Activated CD8-positive, alpha-beta memory T cell treated with anti-CD3 and anti-CD28 coated beads for 24 hours (primary cell): ENCODE data around the gene RAPGEF1.
"Not testable (repeated sequence)": the region's sequence is repeated elsewhere in the genome, so short reads cannot be mapped to it uniquely, and the experiment has no call there.

Experiments used
- DNase-seq: peaks from one replicate; pipeline ENCODE4 v3.0.0-alpha.2; 2020

RAPGEF1 gene

GRCh38 chr9:131685753-131686706, 53.8 kb downstream of the RAPGEF1 start:
- DNase-seq: no peak

DNA sequence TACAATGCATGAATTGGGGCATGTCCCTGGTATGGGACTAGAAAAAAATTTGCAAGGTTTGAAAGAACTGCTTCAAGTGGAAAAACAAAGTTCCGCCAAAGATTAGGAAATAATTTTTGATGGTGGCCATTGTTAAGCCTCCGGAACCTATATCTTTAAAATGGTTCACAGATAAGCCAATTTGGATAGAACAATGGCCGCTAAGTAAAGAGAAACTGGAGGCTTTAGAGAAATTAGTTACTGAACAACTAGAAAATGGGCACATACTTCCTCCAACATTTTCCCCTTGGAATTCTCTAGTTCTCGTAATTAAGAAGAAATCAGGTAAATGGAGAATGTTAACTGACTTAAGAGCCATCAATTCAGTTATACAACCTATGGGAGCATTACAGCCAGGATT, 56.8 kb downstream of the RAPGEF1 start:
- not testable (repeated sequence) for DNase-seq

DNA sequence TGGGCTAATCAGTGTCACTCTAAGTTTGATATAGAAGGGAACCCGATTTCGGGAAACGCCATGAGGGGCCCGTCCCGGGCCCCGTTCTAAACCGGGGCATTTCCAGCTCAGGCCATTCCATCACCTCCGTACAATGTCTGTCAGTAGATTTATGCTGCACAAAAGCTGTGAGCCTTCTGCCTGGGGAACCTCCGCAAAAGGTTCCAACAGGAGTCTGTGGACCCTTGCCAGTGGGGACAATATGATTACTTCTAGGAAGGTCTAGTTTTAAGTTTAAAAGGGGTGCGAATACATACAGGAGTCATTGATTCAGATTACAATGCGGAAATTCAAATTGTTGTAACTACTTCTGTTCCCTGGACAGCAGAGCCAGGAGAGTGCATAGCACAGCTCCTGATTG, 57.6 kb downstream of the RAPGEF1 start:
- no peak for DNase-seq

DNA sequence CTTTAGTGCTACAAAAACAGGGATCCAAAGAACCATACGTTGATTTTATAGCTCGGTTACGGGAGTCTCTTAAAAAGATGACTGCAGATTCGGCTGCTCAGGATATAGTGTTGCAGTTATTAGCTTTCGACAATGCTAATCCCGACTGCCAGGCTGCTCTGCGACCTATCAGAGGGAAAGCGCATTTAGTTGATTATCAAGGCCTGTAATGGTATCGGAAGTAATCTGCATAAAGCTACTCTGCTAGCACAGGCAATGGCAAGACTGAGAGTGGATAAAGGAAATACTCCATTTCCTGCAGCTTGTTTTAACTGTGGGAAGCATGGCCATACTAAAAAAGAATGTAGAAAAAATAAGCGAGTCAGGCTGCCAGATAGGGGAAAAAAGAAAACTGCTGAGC, 58.0 kb downstream of the RAPGEF1 start:
- not testable (repeated sequence) for DNase-seq

DNA sequence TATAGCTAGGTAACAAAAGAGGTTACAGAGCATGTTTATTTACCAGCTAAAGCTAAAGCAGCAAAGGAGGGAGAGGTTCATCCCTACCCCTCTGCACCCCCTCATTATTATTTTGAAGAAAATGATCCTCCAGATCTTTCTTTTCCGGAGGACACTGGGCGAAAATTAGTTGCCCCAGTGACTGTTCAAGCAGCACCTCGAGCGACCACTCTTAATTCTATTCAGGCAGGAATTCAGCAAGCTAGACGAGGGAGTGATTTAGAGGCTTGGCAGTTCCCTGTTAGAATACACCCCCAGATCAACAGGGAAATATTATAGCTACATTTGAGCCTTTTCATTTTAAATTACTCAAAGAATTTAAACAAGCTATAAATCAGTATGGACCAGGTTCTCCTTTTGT, 58.8 kb downstream of the RAPGEF1 start:
- DNase-seq: not testable (repeated sequence)

GRCh38 chr9:131679261-131680020, 60.4 kb downstream of the RAPGEF1 start:
- DNase-seq: no peak

DNA sequence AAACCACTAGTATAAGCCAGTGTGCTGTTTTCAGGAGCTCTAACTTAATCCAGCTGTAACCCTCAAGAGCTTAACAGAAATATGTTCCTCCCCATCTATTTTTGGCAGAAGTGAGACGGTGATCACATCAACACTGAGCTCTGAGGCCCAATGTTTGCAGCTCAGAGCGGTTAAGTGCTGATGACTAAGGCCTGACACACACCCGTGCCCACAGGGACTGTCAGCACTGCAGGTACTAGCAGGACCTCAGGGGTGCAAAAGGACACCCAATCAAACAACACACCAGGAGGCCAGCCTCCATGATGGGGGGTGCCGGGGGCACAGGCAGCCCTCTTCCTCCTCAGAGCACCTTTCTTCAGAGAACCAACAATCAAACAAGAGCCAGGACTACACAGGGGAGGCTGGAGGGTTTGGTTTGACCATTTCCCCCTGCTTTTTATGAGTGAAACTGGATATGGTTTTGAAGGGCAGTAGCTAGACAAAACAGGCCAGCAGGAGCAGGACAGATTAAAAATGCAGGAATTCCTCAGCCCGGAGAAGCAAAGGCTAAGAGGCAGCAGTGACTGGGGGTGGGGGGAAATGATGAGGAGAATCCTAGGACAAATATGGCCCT, 61.3 kb downstream of the RAPGEF1 start:
- peak; percentile 86 for DNase-seq

- DNase-seq: no peak
Observed at GRCh38 chr9:131677444-131678180, 62.3 kb downstream of the RAPGEF1 start.

- DNase-seq: no peak
Observed at GRCh38 chr9:131677049-131677443, 62.8 kb downstream of the RAPGEF1 start.

DNA sequence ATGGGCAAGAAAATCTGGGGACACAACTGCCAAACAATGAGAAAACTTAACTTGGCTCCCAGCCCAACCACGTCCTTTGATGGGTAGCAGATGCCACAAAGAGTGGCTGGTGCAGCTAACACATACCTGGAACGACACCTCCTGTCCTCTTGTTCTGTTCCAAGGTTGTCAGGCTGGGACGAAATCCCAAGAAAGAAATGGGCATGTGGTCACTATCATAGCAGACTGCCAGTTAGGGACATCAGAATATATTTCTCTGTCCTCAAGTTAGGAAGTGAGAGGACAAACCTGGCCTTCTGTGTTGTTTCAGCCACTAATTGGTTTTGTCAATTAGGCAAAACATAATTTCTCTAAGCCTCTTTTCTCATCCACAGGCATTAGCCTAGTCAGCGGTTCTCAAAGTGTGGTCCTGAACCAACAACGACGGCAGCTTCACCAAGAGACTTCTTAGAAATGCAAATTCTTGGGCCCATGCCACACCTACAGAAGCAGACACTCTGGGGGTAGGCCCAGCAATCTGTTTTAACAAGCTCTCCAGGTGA, 63.4 kb downstream of the RAPGEF1 start:
- DNase-seq: no peak

- no peak for DNase-seq
Observed at GRCh38 chr9:131675437-131676022, 64.3 kb downstream of the RAPGEF1 start.

DNA sequence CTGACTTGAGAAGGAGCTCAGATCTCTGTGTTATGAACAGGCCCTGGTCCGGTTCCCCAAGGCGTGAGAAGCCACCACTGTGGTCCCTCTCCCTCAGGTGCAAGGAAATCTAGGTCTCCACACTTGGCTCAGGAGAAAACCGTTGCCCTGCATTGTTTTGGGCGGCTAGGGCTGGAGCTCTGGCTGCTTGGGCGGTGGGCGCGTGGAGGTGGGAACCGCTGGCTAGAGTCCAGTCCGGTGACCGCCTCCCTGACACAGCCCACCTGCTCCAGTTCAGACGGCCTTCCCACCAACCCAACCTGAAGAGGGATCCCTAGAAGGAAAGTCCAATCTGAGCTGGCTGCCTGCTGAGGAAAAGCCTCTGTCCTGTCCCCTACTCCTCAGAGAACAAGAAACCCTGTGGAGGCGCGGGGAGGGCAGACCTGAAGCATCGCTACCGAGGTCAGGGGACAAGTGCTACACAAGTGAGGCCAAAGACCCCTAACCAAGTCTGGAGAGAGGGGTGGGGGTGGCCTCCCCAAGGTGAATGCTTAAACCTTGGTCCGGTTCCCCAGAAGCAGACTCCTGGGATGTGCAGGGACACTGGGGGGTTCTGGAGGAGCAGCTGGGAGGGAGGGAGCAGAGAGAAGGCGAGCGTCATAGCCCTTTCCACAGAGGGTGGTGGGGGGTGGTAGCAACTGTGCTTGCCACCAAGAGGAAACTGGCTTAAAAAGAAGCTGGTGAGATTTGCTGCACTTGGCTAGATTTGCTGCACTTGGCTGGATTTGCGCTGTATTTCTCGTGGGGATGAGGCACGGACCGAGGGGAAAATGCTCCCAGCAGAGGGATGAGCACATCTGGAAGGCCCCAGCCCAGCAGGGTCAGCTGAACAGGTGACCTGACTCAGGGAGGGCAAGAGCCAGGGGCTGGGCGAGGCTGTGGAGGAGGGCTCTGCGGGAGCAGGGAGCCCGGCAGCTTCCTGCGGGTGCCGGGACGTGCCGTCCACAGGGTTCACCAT, 65.2 kb downstream of the RAPGEF1 start:
- peak; percentile 52 for DNase-seq

- no peak for DNase-seq
Observed at GRCh38 chr9:131673531-131673930, 66.3 kb downstream of the RAPGEF1 start.

GRCh38 chr9:131673068-131673467, 66.8 kb downstream of the RAPGEF1 start:
- DNase-seq: no peak

DNA sequence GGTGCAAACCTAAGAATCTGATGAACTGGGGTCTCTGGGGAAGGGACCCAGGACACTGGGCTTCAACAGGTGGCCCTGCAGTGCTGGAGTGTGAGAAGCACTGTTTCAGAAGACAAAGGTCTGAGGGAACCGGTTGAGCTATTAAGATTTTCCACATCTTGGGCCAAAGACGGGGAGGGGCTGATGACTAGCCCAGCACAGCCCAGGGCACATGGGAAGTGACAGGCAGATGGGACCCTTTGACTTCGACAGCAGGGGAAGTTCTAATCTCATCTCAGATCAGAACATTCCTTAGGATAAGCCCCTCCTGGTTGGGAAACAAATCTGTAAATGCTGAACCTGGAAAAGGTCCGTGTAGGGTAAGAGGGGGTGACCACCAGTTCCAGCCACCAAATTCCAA, 67.4 kb downstream of the RAPGEF1 start:
- no peak for DNase-seq

DNA sequence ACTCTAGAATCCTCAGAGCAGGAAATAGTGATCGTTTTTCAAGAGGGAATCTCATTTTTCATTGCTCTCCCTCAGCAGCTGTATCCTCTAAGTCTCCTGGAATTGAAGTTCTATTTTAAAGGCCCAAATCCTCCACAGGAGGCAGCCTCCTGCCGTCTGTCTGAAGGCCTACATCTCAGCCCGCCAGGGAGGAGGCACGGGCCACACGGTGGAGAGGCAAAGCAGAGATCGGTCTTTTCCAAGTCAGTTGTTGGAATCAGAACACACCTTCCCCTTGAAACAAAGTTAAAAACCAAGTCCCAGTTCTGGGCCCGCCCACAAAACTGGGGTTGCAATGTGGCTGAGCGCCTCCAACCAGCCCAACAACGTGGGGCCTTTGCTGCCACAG, 68.7 kb downstream of the RAPGEF1 start:
- no peak for DNase-seq

GRCh38 chr9:131670247-131671132, 69.4 kb downstream of the RAPGEF1 start:
- no peak for DNase-seq

DNA sequence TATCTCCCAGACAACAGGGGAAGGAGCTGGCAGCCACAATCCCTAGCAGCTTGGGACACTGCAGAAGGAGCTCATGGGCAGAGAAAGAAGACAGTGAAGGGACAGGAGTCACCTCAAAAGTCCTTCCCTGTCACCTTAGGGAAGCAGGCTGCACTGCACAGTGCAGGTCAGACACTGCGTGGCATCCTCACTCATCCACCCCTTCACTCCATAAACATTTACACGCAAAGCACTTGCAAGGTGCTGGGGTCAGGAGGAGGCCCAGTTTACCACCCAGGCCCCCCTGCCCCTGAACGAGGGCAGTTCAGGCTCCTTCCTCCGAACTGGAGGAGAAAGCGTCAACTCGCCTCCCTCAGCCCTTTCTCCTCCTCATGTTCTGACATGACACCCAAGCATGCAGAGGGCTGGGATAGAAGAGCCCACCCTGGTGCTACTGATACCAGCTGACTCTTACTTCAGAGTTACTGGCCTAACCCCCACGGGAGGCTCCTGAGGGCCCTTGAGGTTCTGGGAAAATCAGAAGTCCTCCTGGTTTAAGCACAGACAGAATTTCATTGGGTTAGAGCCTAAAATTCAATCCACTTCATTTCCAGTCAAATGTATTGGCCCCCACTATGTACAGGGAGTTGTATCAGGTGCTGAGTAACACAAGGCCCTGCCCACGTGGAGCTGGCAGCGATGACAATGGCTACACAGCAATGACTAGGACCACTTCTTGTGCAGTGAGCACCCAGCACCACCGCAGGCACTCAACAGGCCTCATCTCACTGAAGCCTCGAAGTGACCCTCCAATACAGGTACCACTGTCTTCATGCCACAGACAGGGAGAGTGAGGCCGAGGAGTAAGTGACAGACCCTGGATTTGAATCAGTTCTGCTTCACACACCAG, 70.4 kb downstream of the RAPGEF1 start:
- DNase-seq: no peak
